Spinal cord (tissue), 10 donors: ENCODE results near the gene TVP23A. TPM values are rescaled to one million over a fixed set of nuclear protein-coding genes. Genes with fewer than 3 reads are reported as not detected.
"Not testable (repeated sequence)": the region's sequence is repeated elsewhere in the genome, so short reads cannot be mapped to it uniquely, and the experiment has no call there.

Source experiments
- DNase-seq, 6 donors: peaks; one replicate each; pipeline versions ENCODE4 v3.0.0 to v3.0.0-alpha.2; 2013 to 2015; ENCODE audit warnings: low spot score in 6 of 6, low read depth in 4 of 6
- H3K27ac ChIP-seq: one replicate; pipeline ENCODE4 v1.5.1; 2013; ENCODE audit warnings: low read depth, low read length, control low read depth
- H3K27me3 ChIP-seq: one replicate; pipeline ENCODE4 v1.6.1; 2013; ENCODE audit warnings: low read length; ENCODE audit not compliant: control insufficient read depth, insufficient read depth
- H3K36me3 ChIP-seq: one replicate; pipeline ENCODE4 v1.6.1; 2013; ENCODE audit warnings: low read length; ENCODE audit not compliant: control insufficient read depth, insufficient read depth
- H3K4me1 ChIP-seq: one replicate; pipeline ENCODE4 v1.6.1; 2013; ENCODE audit warnings: low read length; ENCODE audit not compliant: control insufficient read depth, insufficient read depth
- H3K4me3 ChIP-seq: one replicate; pipeline ENCODE4 v1.5.1; 2013; ENCODE audit warnings: low read depth, low read length, control low read depth
- H3K9me3 ChIP-seq: one replicate; pipeline ENCODE4 v1.6.1; 2013; ENCODE audit warnings: low read length; ENCODE audit not compliant: control insufficient read depth, insufficient read depth
- WGBS: methylation state at CpG from one replicate; pipeline ENCODE4 v1.1.5; 2013; ENCODE audit warnings: missing lambda C conversion rate; ENCODE audit not compliant: insufficient coverage; 5-methylcytosine and 5-hydroxymethylcytosine counted together
- polyA plus RNA-seq, 2 donors: library from polyadenylated mRNA; unstranded; fragments of 120-200 nt; gene quantifications; one replicate each; pipeline ENCODE4 v1.2.1, GENCODE V29; 2013; ENCODE audit not compliant: insufficient read length in 2 of 2
- total RNA-seq, 2 donors: library from RNA; depleted of rRNA in 1 of 2; stranded (reverse); fragments of 120-200 nt in 1 of 2; fragments of >200 nt in 1 of 2; gene quantifications; one replicate each; pipeline versions ENCODE4 v1.2.3 to v1.2.4, GENCODE V29; 2013 to 2014
- donor health status: healthy.

TVP23A gene
- total and polyA plus RNA-seq, 4 donors: 8.5 to 27.3 (median 16.0) TPM

DNA sequence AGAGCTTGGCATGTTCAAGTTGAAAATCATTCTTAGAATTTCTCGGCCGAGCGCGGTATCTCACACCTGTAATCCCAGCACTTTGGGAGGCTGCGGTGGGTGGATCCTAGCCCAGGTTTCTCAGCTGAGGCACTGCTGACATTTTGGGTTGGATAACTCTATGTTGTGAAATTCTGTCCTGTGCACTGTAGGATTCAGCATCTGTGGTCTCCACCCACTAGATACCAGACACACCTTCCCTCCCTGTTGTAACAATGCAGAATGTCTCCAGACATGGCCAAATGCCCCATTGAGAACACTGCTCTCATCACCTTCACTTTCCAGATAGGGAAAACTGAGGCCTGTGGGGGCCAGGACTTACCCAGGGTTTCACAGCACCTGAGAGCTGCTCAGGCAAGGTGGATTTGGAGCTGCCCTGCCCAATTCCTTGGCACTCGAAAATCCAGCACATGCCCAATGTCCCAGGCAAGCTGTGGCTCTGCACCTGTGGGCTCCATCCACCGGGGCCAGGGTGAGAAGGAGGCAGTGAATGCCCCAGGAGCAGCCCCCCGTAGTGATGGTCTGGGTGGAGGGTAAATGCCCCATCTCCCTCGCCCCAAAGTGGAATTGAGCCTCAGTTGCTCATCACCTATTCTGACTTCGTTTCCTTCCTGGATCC is 20.2 kb upstream of the TVP23A start:
- H3K4me3 ChIP-seq: no peak overlapping the region
- H3K27me3 ChIP-seq: no peaks in the 10 kb centered on the region
- WGBS: 97% methylated on average over 9 of the region's 10 CpGs
- no peaks in the 10 kb centered on the region for H3K9me3 ChIP-seq
- DNase-seq: no peak
- H3K4me1 ChIP-seq: no peaks in the 10 kb centered on the region
- no peaks in the 10 kb centered on the region for H3K36me3 ChIP-seq
- H3K27ac ChIP-seq: no peak overlapping the region

- Histone ChIP-seq H3K4me1 (no peaks in the 10 kb centered on the region), H3K9me3 (no peaks in the 10 kb centered on the region), H3K36me3 (no peaks in the 10 kb centered on the region), H3K27ac (no peak overlapping the region), H3K4me3 (no peak overlapping the region), H3K27me3 (no peaks in the 10 kb centered on the region)
- no CpG with 5 or more reads among the region's 1 CpG for WGBS
- DNase-seq: no peak
Measured at GRCh38 chr16:10836174-10836853, 17.7 kb upstream of the TVP23A start.

- no peak overlapping the region for H3K4me3 ChIP-seq
- H3K27me3 ChIP-seq: no peaks in the 10 kb centered on the region
- 84% methylated on average over 5 of the region's 7 CpGs for WGBS
- H3K9me3 ChIP-seq: no peaks in the 10 kb centered on the region
- DNase-seq: no peak
- H3K27ac ChIP-seq: no peak overlapping the region
- no peaks in the 10 kb centered on the region for H3K36me3 ChIP-seq
- no peaks in the 10 kb centered on the region for H3K4me1 ChIP-seq
Measured at GRCh38 chr16:10835281-10835931, 16.8 kb upstream of the TVP23A start.

DNA sequence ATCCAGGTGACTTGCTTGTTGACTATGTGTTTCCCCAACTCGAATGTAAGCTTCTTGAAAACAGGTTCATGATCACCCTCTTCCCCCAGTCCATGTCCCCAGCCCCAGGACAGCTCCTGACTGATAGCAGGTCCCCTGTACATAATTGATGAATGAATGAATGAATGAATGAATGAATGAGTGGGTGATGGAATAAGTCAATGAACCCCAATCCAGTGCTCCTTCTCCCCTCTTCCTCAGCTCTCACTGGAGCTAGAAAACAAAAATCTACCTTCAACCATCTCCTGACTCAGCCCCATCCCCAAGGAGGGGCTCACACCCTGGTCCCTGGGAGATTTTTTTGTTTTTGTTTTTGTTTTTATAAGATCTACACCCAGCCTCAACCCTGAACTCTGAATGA is 16.2 kb upstream of the TVP23A start:
- no peaks in the 10 kb centered on the region for H3K4me1 ChIP-seq

DNA sequence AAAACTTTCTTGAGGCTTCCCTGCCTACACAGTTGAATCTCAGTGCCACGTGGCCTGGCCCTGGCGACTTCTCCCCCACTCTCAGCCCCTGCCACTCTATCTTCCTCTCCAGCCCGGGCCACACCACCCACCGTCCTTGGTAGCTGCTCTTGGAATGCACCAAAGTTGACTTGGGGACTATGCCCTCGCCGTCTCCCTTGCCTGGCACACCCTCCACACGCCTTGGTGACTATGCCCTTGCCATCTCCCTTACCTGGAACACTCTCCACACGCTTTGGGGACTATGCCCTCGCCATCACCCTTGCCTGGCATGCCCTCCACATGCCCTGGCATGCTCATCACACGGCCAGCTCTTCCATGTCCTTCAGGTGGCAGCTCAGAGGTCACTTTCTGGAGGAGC is 15.5 kb upstream of the TVP23A start:
- no peaks in the 10 kb centered on the region for H3K9me3 ChIP-seq
- no peak overlapping the region for H3K4me3 ChIP-seq
- H3K36me3 ChIP-seq: no peaks in the 10 kb centered on the region
- DNase-seq: no peak
- 86% methylated on average over 10 of the region's 10 CpGs for WGBS
- peaks cover 4% of the 10 kb centered on the region for H3K4me1 ChIP-seq
- no peak overlapping the region for H3K27ac ChIP-seq
- H3K27me3 ChIP-seq: no peaks in the 10 kb centered on the region

More for the DNA sequence above, 16.2 kb upstream of the TVP23A start:
- Histone ChIP-seq H3K9me3 (no peaks in the 10 kb centered on the region), H3K4me3 (no peak overlapping the region), H3K27ac (no peak overlapping the region), H3K27me3 (no peaks in the 10 kb centered on the region), H3K36me3 (no peaks in the 10 kb centered on the region)
- no peak for DNase-seq
- no CpG with 5 or more reads among the region's 1 CpG for WGBS

GRCh38 chr16:10833271-10833670 is 14.7 kb upstream of the TVP23A start:
- H3K36me3 ChIP-seq: no peaks in the 10 kb centered on the region
- DNase-seq: no peak
- H3K27ac ChIP-seq: no peak overlapping the region
- peaks cover 13% of the 10 kb centered on the region for H3K4me1 ChIP-seq
- H3K27me3 ChIP-seq: no peaks in the 10 kb centered on the region
- no peaks in the 10 kb centered on the region for H3K9me3 ChIP-seq
- no peak overlapping the region for H3K4me3 ChIP-seq
- WGBS: 92% methylated on average over 5 of the region's 5 CpGs

DNA sequence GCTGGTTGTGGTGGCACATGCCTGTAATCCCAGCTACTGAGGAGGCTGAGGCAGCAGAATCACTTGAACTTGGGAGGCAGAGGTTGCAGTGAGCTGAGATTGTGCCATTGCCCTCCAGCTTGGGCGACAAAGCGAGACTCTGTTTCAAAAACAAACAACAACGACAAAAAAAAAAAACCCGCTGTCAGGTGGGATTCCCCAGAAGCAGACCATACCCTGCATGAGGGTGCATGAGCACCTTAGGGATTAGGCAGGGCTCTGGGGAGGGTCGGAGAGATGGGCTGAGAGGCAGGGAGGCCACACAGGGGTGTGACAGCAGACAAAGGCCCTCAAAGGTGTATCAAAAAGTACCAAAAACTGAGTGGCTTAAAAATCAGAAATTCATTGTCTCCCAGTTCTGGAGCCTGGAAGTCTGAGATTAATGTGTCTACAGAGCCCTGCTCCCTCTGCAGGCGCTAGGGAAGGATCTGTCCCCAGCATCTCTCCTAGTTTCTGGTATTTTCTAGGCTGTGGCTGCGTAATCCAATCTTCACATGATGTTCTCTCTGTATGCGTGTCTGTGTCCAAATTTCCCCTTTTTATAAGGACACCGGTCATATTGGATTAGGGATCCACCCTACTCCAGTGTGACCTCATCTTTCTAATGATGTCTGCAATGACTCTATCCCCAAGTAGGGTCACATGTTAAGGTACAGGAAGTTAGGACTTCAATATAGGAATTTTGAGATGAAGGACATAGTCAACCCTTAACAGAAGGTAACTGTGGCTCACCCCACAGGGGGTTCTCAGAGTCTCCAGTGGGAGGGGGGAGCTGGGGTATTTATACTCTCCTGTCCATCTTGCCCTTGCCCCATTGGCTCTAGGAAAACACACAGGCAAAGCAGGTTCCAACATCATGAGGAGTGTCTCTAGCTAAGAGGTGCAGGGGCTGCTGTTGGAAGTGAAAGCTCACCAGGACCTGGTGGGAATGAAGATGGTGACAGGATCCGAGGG is 13.6 kb upstream of the TVP23A start:
- Histone ChIP-seq H3K4me3 (no peak overlapping the region), H3K9me3 (no peaks in the 10 kb centered on the region), H3K36me3 (no peaks in the 10 kb centered on the region), H3K27ac (no peak overlapping the region), H3K27me3 (no peaks in the 10 kb centered on the region), H3K4me1 (peaks cover 23% of the 10 kb centered on the region)
- DNase-seq: no peak
- 96% methylated on average over 2 of the region's 10 CpGs for WGBS

GRCh38 chr16:10830240-10830639 is 11.6 kb upstream of the TVP23A start:
- H3K27me3 ChIP-seq, H3K27ac ChIP-seq, H3K36me3 ChIP-seq: not testable (repeated sequence)

GRCh38 chr16:10829390-10830098 is 10.9 kb upstream of the TVP23A start:
- H3K4me3 ChIP-seq, H3K9me3 ChIP-seq, H3K36me3 ChIP-seq, DNase-seq, H3K27me3 ChIP-seq: not testable (repeated sequence)
- WGBS: 20% methylated on average over 2 of the region's 18 CpGs
- peaks cover 24% of the 10 kb centered on the region for H3K4me1 ChIP-seq
- peak overlapping the region; percentile 91 for H3K27ac ChIP-seq

More at GRCh38 chr16:10830240-10830639, 11.6 kb upstream of the TVP23A start:
- H3K9me3 ChIP-seq, DNase-seq, H3K4me3 ChIP-seq: not testable (repeated sequence)
- H3K4me1 ChIP-seq: peaks cover 24% of the 10 kb centered on the region
